ENCODE results near the gene WAPL.

The WAPL gene

GRCh38 chr10:86511027-86511865 lies 10.3 kb downstream of the WAPL start:
- no peak overlapping the region for H3K4me3 ChIP-seq (ENCODE audit: low read depth, low read length)
- TF ChIP-seq CTCF (IDR thresholded peaks at IDR 0.05; ENCODE audit: low read depth, low read length) (no peak), POLR2A (IDR thresholded peaks at IDR 0.05; ENCODE audit: extremely low read depth, insufficient read length) (no peak), MAX (IDR thresholded peaks at IDR 0.05; ENCODE audit: low read depth, low read length) (no peak), MYC (IDR thresholded peaks at IDR 0.05; ENCODE audit: low read depth, low read length) (no peak)
- no peak for DNase-seq (ENCODE audit: low read depth)

- H3K4me3 ChIP-seq (ENCODE audit: low read depth, low read length): no peak overlapping the region
- TF ChIP-seq MYC (IDR thresholded peaks at IDR 0.05; ENCODE audit: low read depth, low read length) (no peak), CTCF (IDR thresholded peaks at IDR 0.05; ENCODE audit: low read depth, low read length) (no peak), MAX (IDR thresholded peaks at IDR 0.05; ENCODE audit: low read depth, low read length) (no peak), POLR2A (IDR thresholded peaks at IDR 0.05; ENCODE audit: extremely low read depth, insufficient read length) (no peak)
- no peak for DNase-seq (ENCODE audit: low read depth)
Measured at GRCh38 chr10:86509145-86509544, 12.4 kb downstream of the WAPL start.

GRCh38 chr10:86508217-86508616 lies 13.4 kb downstream of the WAPL start:
- DNase-seq (ENCODE audit: low read depth): no peak
- H3K4me3 ChIP-seq (ENCODE audit: low read depth, low read length): no peak overlapping the region
- TF ChIP-seq MYC (IDR thresholded peaks at IDR 0.05; ENCODE audit: low read depth, low read length): no peak
- no peak for TF ChIP-seq MAX (IDR thresholded peaks at IDR 0.05; ENCODE audit: low read depth, low read length)
- no peak for TF ChIP-seq POLR2A (IDR thresholded peaks at IDR 0.05; ENCODE audit: extremely low read depth, insufficient read length)
- TF ChIP-seq CTCF (IDR thresholded peaks at IDR 0.05; ENCODE audit: low read depth, low read length): no peak

- TF ChIP-seq MYC (IDR thresholded peaks at IDR 0.05; ENCODE audit: low read depth, low read length) (no peak), MAX (IDR thresholded peaks at IDR 0.05; ENCODE audit: low read depth, low read length) (no peak), CTCF (IDR thresholded peaks at IDR 0.05; ENCODE audit: low read depth, low read length) (no peak), POLR2A (IDR thresholded peaks at IDR 0.05; ENCODE audit: extremely low read depth, insufficient read length) (no peak)
- H3K4me3 ChIP-seq (ENCODE audit: low read depth, low read length): no peak overlapping the region
- no peak for DNase-seq (ENCODE audit: low read depth)
Measured at GRCh38 chr10:86506499-86506898, 15.1 kb downstream of the WAPL start.

GRCh38 chr10:86506062-86506461 lies 15.5 kb downstream of the WAPL start:
- no peak for DNase-seq (ENCODE audit: low read depth)
- TF ChIP-seq MAX (IDR thresholded peaks at IDR 0.05; ENCODE audit: low read depth, low read length): no peak
- TF ChIP-seq POLR2A (IDR thresholded peaks at IDR 0.05; ENCODE audit: extremely low read depth, insufficient read length): no peak
- H3K4me3 ChIP-seq (ENCODE audit: low read depth, low read length): no peak overlapping the region

- no peak for DNase-seq (ENCODE audit: low read depth)
Measured at GRCh38 chr10:86504510-86504909, 17.1 kb downstream of the WAPL start.

More at GRCh38 chr10:86504510-86504909, 17.1 kb downstream of the WAPL start:
- TF ChIP-seq MAX (IDR thresholded peaks at IDR 0.05; ENCODE audit: low read depth, low read length) (no peak), POLR2A (IDR thresholded peaks at IDR 0.05; ENCODE audit: extremely low read depth, insufficient read length) (no peak), MYC (IDR thresholded peaks at IDR 0.05; ENCODE audit: low read depth, low read length) (no peak), CTCF (IDR thresholded peaks at IDR 0.05; ENCODE audit: low read depth, low read length) (no peak)
- H3K4me3 ChIP-seq (ENCODE audit: low read depth, low read length): no peak overlapping the region

Measured in NB4 (cell line).